Adipocyte (in vitro differentiated cells): ENCODE measurements around the gene SLC35F3.

Experiments
- DNase-seq: peaks from one replicate; pipeline ENCODE4 v3.0.0-alpha.2; 2015; ENCODE audit warnings: low read depth
- H3K27me3 ChIP-seq: replicated peaks from 2 replicates; pipeline ENCODE4 v1.7.0; 2013; ENCODE audit warnings: mild to moderate bottlenecking, low read length, moderate library complexity; ENCODE audit not compliant: control insufficient read depth, insufficient read depth
- H3K36me3 ChIP-seq: 2 replicates; pipeline ENCODE4 v1.7.0; 2013; ENCODE audit warnings: low read length, mild to moderate bottlenecking, moderate library complexity; ENCODE audit not compliant: control insufficient read depth, insufficient read depth, severe bottlenecking
- H3K4me1 ChIP-seq: 2 replicates; pipeline ENCODE4 v1.7.0; 2013; ENCODE audit warnings: mild to moderate bottlenecking, low read length, moderate library complexity; ENCODE audit not compliant: control insufficient read depth, insufficient read depth
- H3K4me3 ChIP-seq: 2 replicates; pipeline ENCODE4 v1.7.0; 2013; ENCODE audit warnings: mild to moderate bottlenecking, low read length, moderate library complexity
- H3K9ac ChIP-seq: 2 replicates; pipeline ENCODE4 v1.7.0; 2013; ENCODE audit warnings: mild to moderate bottlenecking, low read length, moderate library complexity
- H3K9me3 ChIP-seq: 2 replicates; pipeline ENCODE4 v1.7.0; 2013; ENCODE audit warnings: mild to moderate bottlenecking, low read length, moderate library complexity; ENCODE audit not compliant: control insufficient read depth

The SLC35F3 gene

DNA sequence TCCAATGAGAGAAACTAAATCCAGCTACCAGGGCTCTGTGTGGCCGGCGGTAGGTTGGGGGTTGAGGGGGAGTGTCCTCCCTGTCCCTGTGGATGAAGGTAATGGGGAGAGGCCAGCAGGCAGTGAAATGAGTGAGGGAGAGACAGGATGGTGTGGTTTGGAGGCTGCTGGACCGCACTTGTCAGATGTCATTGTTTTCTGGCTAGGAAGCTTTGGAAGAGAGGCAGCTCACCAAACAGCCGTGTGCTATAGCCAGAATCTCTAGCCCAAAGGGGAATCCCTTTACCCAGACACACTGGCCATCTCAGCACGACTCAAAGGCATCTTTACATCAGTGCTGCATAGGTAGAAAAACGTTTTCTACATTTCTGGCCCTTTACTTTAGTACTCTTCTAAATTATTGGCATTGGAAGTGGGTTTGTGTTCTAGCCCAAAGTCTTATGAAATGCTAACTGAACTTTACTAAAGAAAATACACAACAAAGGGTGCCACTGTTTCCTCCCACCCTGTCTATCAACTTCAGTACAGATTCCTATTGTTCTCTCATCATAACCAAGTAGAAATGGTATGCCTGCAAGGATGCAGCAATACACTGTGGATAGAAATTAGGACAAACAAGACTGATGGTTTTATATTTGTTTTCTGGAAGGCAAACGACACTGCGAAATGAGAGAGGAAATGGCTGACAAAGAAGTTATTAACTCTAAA lies 372.8 kb downstream of the SLC35F3 start:
- Histone ChIP-seq H3K4me3 (no peak overlapping the region), H3K4me1 (no peaks in the 10 kb centered on the region), H3K9ac (no peak overlapping the region), H3K36me3 (no peaks in the 10 kb centered on the region), H3K9me3 (no peaks in the 10 kb centered on the region), H3K27me3 (no peaks in the 10 kb centered on the region)
- no peak for DNase-seq

DNA sequence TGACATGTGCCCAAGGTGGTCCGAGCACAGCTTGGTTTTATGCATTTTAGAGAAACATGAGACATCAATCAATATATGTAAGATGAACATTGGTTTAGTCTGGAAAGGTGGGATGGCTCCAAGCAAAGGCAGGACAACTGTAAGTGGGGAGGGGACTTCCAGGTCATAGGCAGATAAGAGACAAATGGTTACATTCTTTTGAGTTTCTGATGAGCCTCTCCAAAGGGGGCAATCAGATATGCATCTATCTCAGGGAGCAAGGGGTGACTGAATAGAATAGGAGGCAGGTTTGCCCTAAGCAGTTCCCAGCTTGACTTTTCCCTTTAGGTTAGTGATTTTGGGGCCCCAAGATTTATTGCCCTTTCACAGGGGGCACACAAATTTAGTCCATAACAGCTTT lies 374.5 kb downstream of the SLC35F3 start:
- Histone ChIP-seq H3K4me3 (no peak overlapping the region), H3K9ac (no peak overlapping the region), H3K4me1 (no peaks in the 10 kb centered on the region), H3K36me3 (no peaks in the 10 kb centered on the region), H3K9me3 (no peaks in the 10 kb centered on the region), H3K27me3 (no peaks in the 10 kb centered on the region)
- DNase-seq, result no peak

DNA sequence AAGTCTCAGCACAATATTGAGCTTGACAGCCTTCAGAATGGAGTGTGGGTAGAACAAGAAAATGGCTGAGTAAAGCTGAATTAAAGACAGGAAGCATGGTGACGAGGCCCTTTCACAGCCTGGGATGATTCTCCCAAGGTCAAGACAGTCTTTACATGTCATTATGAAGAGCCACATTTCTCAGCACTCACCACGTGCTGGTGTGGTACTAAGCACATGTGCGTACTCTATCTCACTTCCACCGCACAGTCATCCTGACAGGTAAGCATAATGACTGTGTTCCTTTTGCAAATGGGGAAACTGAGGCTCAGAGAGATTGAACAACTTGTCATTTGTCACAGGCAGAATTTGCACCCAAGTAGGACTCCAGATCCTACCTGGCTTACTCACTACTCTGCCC lies 376.0 kb downstream of the SLC35F3 start:
- DNase-seq, result no peak
- no peak overlapping the region for H3K9ac ChIP-seq
- H3K9me3 ChIP-seq, result no peaks in the 10 kb centered on the region
- H3K4me1 ChIP-seq, result no peaks in the 10 kb centered on the region
- H3K27me3 ChIP-seq, result no peaks in the 10 kb centered on the region
- no peaks in the 10 kb centered on the region for H3K36me3 ChIP-seq
- no peak overlapping the region for H3K4me3 ChIP-seq

DNA sequence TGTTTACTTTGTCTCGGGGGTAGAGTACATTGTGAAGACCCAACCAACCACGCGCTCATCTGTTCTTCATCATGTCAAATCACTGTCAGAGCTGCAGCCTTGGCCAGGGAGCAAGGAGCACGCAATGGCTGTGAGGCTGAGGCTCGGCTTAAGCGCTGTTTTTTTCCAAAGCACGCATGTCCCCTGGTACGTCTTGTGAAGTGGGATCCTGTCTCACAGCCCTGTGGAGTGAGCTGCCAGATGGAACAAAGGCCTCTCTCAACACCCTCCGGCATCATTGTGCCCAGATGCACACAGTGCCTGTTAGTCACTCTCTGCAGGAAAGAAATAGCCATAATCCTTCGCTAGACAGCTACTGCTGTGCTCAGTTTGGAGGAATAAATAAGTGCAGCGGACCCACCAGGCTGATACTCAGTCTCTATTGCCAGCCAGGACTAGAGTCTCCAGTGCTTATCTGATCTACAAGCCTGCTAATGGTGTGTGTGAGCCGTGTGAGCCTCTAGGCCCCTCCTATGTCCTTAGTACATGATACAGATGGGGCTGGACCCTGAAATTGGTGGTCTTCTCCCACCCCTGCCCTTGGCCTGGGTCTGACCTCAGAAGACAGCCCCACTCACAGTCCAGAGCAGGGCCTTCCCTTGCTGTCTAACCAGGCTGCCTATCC lies 377.5 kb downstream of the SLC35F3 start:
- DNase-seq, result peak; percentile 10
- Histone ChIP-seq H3K27me3 (no peaks in the 10 kb centered on the region), H3K4me3 (no peak overlapping the region)

DNA sequence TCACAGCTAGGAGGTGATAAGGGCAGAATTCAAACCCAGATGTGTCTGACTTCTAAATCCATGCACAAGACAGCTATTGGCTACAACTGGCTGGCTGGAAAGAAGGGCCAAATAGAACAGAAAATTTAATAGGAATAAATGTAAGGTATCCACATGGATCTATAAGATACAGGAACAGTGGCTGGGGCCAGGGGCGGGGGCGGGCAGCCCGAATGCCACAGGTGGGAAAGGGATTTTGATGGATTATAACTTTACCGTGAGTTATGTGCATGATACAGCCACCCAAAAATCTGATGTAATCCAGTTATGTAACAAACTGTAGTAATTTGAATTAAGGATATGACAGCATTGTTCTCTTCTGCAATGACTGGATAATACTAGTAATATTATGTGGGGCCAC lies 381.7 kb downstream of the SLC35F3 start:
- no peak overlapping the region for H3K4me3 ChIP-seq
- H3K9me3 ChIP-seq, result peaks cover 19% of the 10 kb centered on the region
- no peak for DNase-seq
- H3K36me3 ChIP-seq, result no peaks in the 10 kb centered on the region
- no peaks in the 10 kb centered on the region for H3K4me1 ChIP-seq
- no peak overlapping the region for H3K9ac ChIP-seq
- no peaks in the 10 kb centered on the region for H3K27me3 ChIP-seq

More for the DNA sequence above, 377.5 kb downstream of the SLC35F3 start:
- no peaks in the 10 kb centered on the region for H3K9me3 ChIP-seq
- no peaks in the 10 kb centered on the region for H3K4me1 ChIP-seq
- no peaks in the 10 kb centered on the region for H3K36me3 ChIP-seq
- H3K9ac ChIP-seq, result no peak overlapping the region

DNA sequence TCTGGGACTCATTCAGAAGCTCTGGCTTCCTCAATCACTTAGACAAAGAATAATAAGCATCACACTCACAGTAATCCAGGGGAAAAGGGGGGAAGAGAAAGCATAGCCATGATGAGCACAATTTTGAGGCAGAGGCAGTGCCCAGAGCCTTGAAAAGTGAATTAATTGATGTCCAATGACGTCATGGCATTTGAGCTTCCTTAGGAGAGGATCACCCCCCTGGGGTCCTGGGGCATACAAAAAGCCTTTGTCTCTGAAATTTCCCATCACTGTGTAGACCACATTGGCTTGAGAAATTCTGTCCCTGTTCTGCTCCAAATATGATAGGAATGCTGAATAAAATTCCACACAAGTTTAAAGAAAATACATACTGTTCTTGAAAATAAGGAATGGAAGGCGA lies 384.5 kb downstream of the SLC35F3 start:
- Histone ChIP-seq H3K36me3 (no peaks in the 10 kb centered on the region), H3K4me3 (no peak overlapping the region), H3K4me1 (no peaks in the 10 kb centered on the region), H3K9ac (no peak overlapping the region), H3K9me3 (peaks cover 19% of the 10 kb centered on the region), H3K27me3 (no peaks in the 10 kb centered on the region)
- no peak for DNase-seq

DNA sequence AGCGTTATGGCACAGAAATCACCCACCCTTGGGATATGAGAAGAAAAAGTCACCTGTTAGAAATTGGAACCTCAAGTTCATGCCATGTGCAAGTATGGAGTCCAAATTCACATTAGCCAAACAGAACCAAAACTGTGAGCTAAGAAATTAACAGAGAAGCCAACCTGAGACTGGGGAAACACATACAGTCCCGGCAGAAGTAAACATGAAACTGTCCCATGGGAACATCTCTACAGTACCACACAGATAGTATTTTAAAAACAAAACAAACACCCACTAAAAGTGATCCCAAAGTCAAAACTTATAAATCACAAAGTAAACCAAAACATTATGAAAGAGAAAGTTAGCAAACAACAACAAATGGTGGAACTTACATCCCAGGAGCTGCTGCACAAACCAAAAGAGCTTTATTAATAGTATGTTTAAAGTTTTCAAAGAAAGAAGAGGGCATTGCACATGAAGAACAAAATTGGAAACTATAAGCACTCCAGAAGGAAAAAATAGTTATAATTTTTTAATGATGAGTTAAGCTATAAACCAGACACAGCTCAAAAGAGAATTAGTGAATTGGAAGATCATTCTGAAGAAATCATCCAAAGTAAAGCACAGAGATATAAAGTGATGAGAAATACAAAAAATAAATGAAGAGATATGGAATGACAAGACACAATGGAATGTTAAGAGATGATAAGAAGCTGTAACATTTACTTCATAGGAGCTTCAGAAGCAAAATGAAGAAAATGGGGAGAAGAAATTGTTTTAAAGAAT lies 385.2 kb downstream of the SLC35F3 start:
- no peaks in the 10 kb centered on the region for H3K36me3 ChIP-seq
- peaks cover 19% of the 10 kb centered on the region for H3K9me3 ChIP-seq
- H3K9ac ChIP-seq, result no peak overlapping the region
- no peak for DNase-seq
- no peak overlapping the region for H3K4me3 ChIP-seq
- H3K27me3 ChIP-seq, result no peaks in the 10 kb centered on the region
- no peaks in the 10 kb centered on the region for H3K4me1 ChIP-seq

DNA sequence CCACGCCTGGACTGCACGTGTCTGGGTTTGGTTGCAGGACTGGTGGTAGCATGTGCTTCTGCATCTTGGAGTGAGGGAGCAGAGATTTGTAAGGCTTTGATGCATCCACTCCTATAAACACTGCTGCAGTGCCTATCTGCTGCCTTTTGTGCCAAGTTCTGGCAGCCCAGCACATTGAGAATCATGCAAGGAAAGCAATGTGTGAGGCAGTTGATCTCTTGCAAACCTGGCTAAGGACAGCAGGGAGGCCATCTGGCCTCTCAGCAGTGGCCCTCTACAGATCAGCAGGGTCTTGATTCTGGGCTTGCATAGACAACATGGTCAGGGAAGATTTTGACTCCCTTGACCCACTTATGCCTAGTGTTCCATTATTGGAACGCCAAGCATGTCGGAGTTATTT lies 387.5 kb downstream of the SLC35F3 start:
- Histone ChIP-seq H3K36me3 (no peaks in the 10 kb centered on the region), H3K27me3 (no peaks in the 10 kb centered on the region), H3K9ac (no peak overlapping the region), H3K4me1 (no peaks in the 10 kb centered on the region), H3K9me3 (peaks cover 19% of the 10 kb centered on the region), H3K4me3 (no peak overlapping the region)
- no peak for DNase-seq

DNA sequence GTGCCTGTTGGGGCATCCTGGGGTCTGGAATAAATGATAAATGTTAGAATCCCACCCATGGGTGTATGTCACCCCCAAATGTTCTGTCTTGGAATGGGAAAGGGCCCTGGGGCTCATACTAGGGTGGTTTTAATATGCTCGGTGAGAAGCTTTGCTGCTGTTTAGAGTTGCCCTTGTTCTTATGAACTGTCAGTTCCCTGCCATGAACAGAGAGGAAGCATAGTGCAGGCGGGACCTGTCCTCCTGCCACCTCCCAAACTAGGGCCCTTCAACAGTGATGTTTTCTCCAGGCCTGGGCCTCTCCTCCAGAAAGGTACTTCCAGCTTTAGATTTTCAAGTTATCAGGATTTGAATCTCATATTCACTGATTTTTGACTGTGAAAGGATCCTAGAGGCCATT lies 388.1 kb downstream of the SLC35F3 start:
- no peak for DNase-seq
- H3K4me1 ChIP-seq, result no peaks in the 10 kb centered on the region
- H3K4me3 ChIP-seq, result no peak overlapping the region
- H3K9ac ChIP-seq, result no peak overlapping the region
- H3K27me3 ChIP-seq, result no peaks in the 10 kb centered on the region
- no peaks in the 10 kb centered on the region for H3K36me3 ChIP-seq
- peaks cover 19% of the 10 kb centered on the region for H3K9me3 ChIP-seq

DNA sequence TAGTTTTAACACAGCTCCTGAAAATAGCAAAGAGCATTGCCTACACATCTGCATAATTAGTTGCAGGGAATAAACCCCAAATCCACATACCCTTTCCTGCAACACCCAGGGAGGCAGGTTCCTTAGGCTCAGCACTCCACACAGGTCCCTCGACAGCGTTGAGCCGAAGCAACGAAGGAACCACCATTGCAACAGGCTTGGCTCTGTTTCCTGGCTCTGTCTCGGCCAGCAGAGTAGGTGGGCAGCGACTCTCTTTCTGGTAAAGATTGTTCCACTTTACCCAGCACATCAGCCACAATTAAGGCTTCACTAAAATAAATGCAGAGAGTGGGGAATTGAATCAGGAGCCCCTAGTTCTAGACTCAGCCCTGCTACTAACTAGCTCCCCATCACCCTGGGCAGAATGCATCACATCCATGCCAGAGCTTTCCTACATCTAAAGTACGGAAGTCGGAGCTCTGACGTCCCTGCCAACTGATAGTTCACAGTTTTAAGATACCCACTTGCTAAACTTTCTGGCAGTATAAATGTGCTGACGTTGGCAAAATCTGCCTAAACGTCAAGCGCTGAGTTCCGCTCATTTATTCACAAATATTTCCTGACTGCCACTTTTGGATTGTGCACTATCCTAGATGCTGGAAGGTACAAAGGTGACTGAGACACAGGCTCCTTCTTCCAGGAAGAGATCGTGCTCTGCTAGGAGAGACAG lies 389.8 kb downstream of the SLC35F3 start:
- no peaks in the 10 kb centered on the region for H3K27me3 ChIP-seq
- H3K9me3 ChIP-seq, result peaks cover 24% of the 10 kb centered on the region
- H3K4me3 ChIP-seq, result no peak overlapping the region
- H3K4me1 ChIP-seq, result no peaks in the 10 kb centered on the region
- no peak for DNase-seq
- no peaks in the 10 kb centered on the region for H3K36me3 ChIP-seq
- H3K9ac ChIP-seq, result no peak overlapping the region

DNA sequence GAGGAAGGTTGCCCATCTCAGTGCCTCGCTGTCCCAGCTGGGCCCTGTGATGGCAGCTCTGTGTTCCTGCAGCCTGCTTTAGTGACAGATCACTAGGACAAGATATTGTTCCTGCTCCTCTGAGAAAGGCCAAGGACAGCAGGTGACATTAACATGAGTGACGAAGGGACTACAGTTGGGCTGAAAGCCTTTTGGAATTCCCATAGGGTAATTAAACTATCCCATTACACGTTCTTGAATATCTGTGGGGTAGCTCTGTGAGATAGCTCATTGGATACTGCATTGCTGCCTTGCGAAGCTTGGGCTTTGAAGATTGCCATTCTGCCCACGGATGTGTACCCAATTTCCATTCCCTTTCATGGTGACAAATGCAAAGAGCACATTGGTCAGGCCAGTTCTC lies 390.6 kb downstream of the SLC35F3 start:
- Histone ChIP-seq H3K9ac (no peak overlapping the region), H3K4me3 (no peak overlapping the region), H3K9me3 (peaks cover 17% of the 10 kb centered on the region), H3K36me3 (no peaks in the 10 kb centered on the region), H3K27me3 (no peaks in the 10 kb centered on the region), H3K4me1 (no peaks in the 10 kb centered on the region)
- DNase-seq, result no peak
